NCI-H446 (cell line): Measurements from ENCODE around the gene TMEM14A.

ENCODE experiments used
- DNase-seq, 2 experiments: peaks; one replicate each; lab custom pipeline; 2025; lab: John Stamatoyannopoulos, UW

Gene TMEM14A

GRCh38 chr6:52736145-52736544 is 65.2 kb downstream of the TMEM14A start:
- DNase-seq = no peak
